ENCODE results near the gene DHX8.
"Not testable (repeated sequence)": the region's sequence is repeated elsewhere in the genome, so short reads cannot be mapped to it uniquely, and the experiment has no call there.

DHX8 gene

DNA sequence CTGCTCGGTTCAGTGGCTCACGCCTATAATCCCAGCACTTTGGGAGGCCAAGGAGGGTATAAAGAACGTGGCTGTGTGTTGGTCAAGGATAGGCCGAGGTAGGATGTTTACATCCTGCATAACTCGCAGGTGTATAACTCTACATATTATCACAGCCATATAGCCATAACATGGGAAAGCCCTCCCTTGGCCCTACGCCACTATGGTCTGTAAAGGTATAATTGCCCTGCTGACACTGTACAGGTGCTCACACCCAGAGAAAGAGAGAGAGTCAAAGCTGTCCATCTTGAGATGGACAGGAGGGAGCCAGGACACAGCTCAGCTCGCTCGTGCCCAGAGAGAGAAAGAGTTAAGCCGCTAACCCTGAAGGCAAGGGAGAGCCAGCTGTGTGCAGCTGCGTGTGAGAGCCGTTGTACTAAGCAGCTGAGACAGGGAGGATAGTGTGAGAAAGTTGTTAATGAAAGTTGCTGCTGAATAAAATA, 30.4 kb upstream of the DHX8 start:
- FAIRE-seq = no peak
- TF ChIP-seq, protein P1, sequence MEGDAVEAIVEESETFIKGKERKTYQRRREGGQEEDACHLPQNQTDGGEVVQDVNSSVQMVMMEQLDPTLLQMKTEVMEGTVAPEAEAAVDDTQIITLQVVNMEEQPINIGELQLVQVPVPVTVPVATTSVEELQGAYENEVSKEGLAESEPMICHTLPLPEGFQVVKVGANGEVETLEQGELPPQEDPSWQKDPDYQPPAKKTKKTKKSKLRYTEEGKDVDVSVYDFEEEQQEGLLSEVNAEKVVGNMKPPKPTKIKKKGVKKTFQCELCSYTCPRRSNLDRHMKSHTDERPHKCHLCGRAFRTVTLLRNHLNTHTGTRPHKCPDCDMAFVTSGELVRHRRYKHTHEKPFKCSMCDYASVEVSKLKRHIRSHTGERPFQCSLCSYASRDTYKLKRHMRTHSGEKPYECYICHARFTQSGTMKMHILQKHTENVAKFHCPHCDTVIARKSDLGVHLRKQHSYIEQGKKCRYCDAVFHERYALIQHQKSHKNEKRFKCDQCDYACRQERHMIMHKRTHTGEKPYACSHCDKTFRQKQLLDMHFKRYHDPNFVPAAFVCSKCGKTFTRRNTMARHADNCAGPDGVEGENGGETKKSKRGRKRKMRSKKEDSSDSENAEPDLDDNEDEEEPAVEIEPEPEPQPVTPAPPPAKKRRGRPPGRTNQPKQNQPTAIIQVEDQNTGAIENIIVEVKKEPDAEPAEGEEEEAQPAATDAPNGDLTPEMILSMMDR (IDR thresholded peaks at IDR 0.05; ENCODE audit: insufficient read depth, missing control alignments) = no peak

DNA sequence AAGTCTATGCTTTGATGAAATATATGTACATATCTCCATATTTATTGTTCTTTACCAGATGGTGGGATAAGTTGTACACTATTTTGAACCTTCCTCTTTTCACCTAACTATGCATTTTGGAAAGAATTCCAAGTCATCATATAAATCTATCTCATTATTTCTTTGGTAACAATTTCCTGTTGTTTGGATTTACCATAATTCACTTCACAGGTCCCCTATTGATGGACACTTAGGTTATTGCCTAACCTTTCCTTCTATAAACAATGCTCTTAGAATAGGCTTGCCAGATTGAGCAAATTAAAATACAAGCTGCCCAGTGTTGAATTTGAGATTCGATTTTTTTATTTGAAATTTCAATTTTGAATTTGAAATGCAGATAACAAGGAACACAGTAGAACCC, 28.9 kb upstream of the DHX8 start:
- TF ChIP-seq, protein P1 (IDR thresholded peaks at IDR 0.05; ENCODE audit: insufficient read depth, missing control alignments) = no peak
- no peak for DNase-seq (ENCODE audit: insufficient read length, low spot score)
- FAIRE-seq = no peak

More for the DNA sequence above, 30.4 kb upstream of the DHX8 start:
- DNase-seq (ENCODE audit: insufficient read length, low spot score) = no peak

DNA sequence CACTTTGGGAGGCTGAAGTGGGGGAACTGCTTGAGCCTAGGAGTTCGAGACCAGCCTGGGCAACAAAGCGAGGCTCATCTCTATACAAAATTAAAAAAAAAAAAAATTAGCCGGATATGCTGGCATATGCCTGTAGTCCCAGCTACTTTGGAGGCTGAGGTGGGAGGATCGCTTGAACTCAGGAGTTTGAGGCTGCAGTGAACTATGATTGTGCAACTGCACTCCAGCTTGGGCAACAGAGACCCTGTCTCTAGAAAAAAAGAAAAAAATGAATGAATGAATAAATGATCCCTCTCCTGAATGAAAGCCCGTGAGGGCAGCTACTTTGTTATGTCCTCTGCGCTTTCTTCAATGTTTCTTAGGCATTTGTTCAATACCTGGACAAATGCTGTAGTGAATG, 27.7 kb upstream of the DHX8 start:
- DNase-seq (ENCODE audit: insufficient read length, low spot score) = no peak
- TF ChIP-seq, protein P1 (IDR thresholded peaks at IDR 0.05; ENCODE audit: insufficient read depth, missing control alignments) = no peak
- FAIRE-seq = no peak

DNA sequence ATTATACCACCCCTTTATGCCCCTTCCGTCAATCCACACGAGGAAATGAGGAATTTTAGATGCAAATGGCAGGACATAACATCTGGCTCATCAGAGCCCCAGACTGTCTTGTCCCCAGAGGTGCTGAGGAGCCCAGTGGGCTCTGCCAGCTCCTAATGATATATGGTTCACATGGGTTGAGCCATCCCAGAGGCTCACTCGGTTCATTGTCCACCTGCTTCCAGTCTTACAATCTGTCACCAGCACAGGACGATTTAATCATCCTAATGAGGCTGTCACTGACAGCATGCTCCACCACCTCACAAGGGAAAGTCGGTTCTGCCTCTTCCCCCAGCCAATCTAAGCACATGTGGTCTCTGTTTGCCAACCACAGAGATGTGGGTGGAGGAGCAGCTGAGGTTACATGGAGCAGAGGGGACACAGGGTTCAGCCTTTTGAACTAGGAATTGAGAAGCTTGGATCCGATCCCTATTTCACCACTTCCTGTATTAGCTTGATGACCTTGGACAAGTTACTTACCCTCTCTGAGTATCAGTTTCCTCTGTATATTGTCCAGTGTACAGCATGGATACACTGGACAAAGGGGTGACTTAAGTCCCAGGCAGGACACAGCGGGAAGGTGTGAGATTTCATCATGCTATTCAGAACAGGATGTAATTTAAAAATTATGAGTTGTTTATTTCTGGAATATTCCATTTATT, 27.0 kb upstream of the DHX8 start:
- DNase-seq (ENCODE audit: insufficient read length, low spot score) (no peak), FAIRE-seq (no peak)

DNA sequence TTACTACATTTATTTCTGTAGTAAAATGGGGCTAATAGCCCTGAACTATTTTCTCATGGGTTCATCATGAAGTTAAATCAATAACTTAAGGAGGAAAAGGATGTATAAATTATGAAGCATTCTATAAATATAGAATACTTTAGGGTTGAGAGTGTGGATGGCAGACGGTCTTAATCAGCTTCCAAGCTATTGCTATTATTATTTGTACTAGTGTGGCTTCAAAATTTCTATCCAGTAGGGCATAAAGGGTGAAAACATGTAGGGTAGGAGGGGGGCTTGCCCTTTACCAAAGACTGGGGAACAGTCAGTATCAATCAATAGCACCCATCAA, 26.4 kb upstream of the DHX8 start:
- FAIRE-seq (no peak), DNase-seq (ENCODE audit: insufficient read length, low spot score) (no peak)
- TF ChIP-seq, protein P1 (IDR thresholded peaks at IDR 0.05; ENCODE audit: insufficient read depth, missing control alignments) = no peak

More for the DNA sequence above, 27.0 kb upstream of the DHX8 start:
- TF ChIP-seq, protein P1 (IDR thresholded peaks at IDR 0.05; ENCODE audit: insufficient read depth, missing control alignments) = no peak

DNA sequence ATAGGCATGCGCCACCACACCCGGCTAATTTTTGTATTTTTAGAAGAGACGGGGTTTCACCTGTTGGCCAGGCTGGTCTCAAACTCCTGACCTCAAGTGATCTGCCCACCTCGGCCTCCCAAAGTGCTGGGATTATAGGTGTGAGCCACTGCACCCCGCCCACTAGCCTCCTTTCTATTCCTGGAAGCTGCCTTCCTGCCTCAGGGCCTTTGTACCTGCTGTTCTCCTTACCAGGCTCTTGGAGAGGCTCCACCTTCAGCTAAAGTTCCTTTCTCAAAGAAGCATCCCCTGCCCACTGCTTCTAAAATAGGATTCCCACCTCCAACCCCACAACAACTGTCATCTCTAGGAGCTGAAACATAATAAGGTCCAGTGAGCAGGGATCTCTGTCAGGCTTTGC, 23.9 kb upstream of the DHX8 start:
- not testable (repeated sequence) for FAIRE-seq; DNase-seq (ENCODE audit: insufficient read length, low spot score)

DNA sequence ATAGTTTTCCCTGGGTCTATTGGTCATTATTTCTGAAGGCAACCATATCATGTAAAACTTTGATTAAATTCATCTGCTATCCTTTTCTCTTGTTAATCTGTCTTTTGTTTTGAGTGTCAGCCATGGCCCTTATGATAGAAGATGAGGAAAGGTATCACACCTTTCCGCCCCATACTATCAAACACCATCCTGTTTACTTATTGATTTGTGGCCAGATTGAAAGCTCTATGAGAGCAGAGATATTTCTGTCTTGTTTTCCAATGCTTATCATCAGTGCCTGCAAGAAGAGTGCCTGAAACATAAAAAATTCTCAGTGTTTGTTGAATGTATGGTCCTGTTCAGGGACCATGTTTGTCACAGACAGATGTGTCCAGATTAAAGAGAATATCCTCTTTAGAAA, 22.6 kb upstream of the DHX8 start:
- TF ChIP-seq, protein P1 (IDR thresholded peaks at IDR 0.05; ENCODE audit: insufficient read depth, missing control alignments) = no peak
- no peak for DNase-seq (ENCODE audit: insufficient read length, low spot score)
- FAIRE-seq = no peak

DNA sequence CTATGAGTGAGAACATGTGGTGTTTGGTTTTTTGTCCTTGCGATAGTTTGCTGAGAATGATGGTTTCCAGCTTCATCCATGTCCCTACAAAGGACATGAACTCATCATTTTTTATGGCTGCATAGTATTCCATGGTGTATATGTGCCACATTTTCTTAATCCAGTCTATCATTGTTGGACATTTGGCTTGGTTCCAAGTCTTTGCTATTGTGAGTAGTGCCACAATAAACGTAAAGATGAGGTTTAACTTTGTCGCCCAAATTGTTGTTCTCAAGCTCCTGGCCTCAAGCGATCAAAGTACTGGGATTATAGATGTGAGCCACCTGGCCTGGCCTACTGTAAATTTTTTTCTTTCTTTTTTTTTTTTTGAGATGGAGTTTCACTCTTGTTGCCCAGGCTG, 21.2 kb upstream of the DHX8 start:
- FAIRE-seq = not testable (repeated sequence)

More for the DNA sequence above, 21.2 kb upstream of the DHX8 start:
- DNase-seq (ENCODE audit: insufficient read length, low spot score) = not testable (repeated sequence)
